Keratinocyte (primary cell): ENCODE results near the gene P3R3URF. TPM values are rescaled to one million over a fixed set of nuclear protein-coding genes. Genes with fewer than 3 reads are reported as not detected.

Source experiments
- DNase-seq: peaks from one replicate; pipeline ENCODE4 v3.0.0-alpha.2; 2011; ENCODE audit warnings: low read depth, missing footprints, low spot score
- FAIRE-seq: peaks from 2 replicates; lab custom pipeline; 2011; peaks lifted over from hg19 to GRCh38; lab: Jason Lieb, UNC
- H2AFZ ChIP-seq: 2 replicates; pipeline ENCODE4 v1.6.0; 2012; ENCODE audit warnings: low read length, control low read depth, inconsistent platforms; ENCODE audit not compliant: control insufficient read depth
- H3K27ac ChIP-seq: 2 replicates; pipeline ENCODE4 v1.5.1; 2011; ENCODE audit warnings: low read length; ENCODE audit not compliant: control insufficient read depth, insufficient read depth
- H3K27me3 ChIP-seq: 3 replicates; pipeline ENCODE4 v1.6.0; 2011; ENCODE audit warnings: low read length; ENCODE audit not compliant: control insufficient read depth, insufficient read depth; ENCODE audit errors: extremely low read depth
- H3K36me3 ChIP-seq, 2 experiments: 2 replicates in 1 of 2; 3 replicates in 1 of 2; pipeline ENCODE4 v1.5.1; 2011; ENCODE audit warnings: low read length in 2 of 2, mild to moderate bottlenecking in 1 of 2; ENCODE audit not compliant: control insufficient read depth in 2 of 2, insufficient read depth in 2 of 2; ENCODE audit errors: extremely low read depth in 1 of 2
- H3K4me1 ChIP-seq: 3 replicates; pipeline ENCODE4 v1.5.1; 2011; ENCODE audit warnings: low read length; ENCODE audit not compliant: control insufficient read depth, insufficient read depth; ENCODE audit errors: extremely low read depth
- H3K4me2 ChIP-seq: 3 replicates; pipeline ENCODE4 v1.6.0; 2011; ENCODE audit warnings: low read depth, low read length; ENCODE audit not compliant: control insufficient read depth, insufficient read depth; ENCODE audit errors: extremely low read depth
- H3K4me3 ChIP-seq, 3 experiments: fragments of 200-600 bp in 1 of 3; sonication (generic) in 1 of 3; 2 replicates in 2 of 3; 3 replicates in 1 of 3; pipeline ENCODE4 v1.5.1; 2011 to 2016; ENCODE audit warnings: low read length in 3 of 3, mild to moderate bottlenecking in 3 of 3, control low read depth in 2 of 3, inconsistent platforms in 1 of 3, low read depth in 1 of 3, mixed read lengths in 1 of 3, mixed run types in 1 of 3, moderate library complexity in 1 of 3; ENCODE audit not compliant: control insufficient read depth in 2 of 3, insufficient read depth in 2 of 3; ENCODE audit errors: extremely low read depth in 1 of 3
- H3K79me2 ChIP-seq: 2 replicates; pipeline ENCODE4 v1.6.0; 2012; ENCODE audit warnings: low read length; ENCODE audit not compliant: control insufficient read depth, insufficient read depth
- H3K9ac ChIP-seq: 3 replicates; pipeline ENCODE4 v1.6.0; 2011; ENCODE audit warnings: low read length; ENCODE audit not compliant: control insufficient read depth, insufficient read depth; ENCODE audit errors: extremely low read depth
- H3K9me1 ChIP-seq: 3 replicates; pipeline ENCODE4 v1.6.0; 2011; ENCODE audit warnings: low read length; ENCODE audit not compliant: control insufficient read depth, insufficient read depth; ENCODE audit errors: extremely low read depth
- H3K9me3 ChIP-seq: 2 replicates; pipeline ENCODE4 v1.5.1; 2012; ENCODE audit warnings: low read depth, low read length; ENCODE audit not compliant: control insufficient read depth
- H4K20me1 ChIP-seq: 3 replicates; pipeline ENCODE4 v1.6.0; 2011; ENCODE audit warnings: low read length; ENCODE audit not compliant: control insufficient read depth, insufficient read depth; ENCODE audit errors: extremely low read depth
- CTCF ChIP-seq, 3 experiments: IDR thresholded peaks in 1 of 3; conservative IDR thresholded peaks in 1 of 3; optimal IDR thresholded peaks in 1 of 3; 2 replicates in 2 of 3; 3 replicates in 1 of 3; pipeline versions ENCODE3 to v1.5.1; 2011; ENCODE audit warnings: low read length in 3 of 3, mild to moderate bottlenecking in 3 of 3, moderate library complexity in 2 of 3, control low read depth in 1 of 3, inconsistent platforms in 1 of 3; ENCODE audit not compliant: insufficient read depth in 2 of 3; ENCODE audit errors: extremely low read depth in 1 of 3
- EZH2 ChIP-seq: IDR thresholded peaks from one replicate; pipeline ENCODE4 v1.6.1; 2012; ENCODE audit warnings: inconsistent platforms, mild to moderate bottlenecking, low read length, moderate library complexity
- dilution Hi-C: fragments of 300-500 bp; cut with MboI; formaldehyde crosslinking; loops from one replicate; pipeline ENCODE4 v1.7.0; 2020; ENCODE audit warnings: low sequenced_read_pairs; ENCODE audit not compliant: extremely low pct_ligation_motif_present
- polyA plus RNA-seq, 5 experiments: library from polyadenylated mRNA; depleted of rRNA in 3 of 5; stranded (reverse) in 3 of 5; stranded (forward) in 1 of 5; unstranded in 1 of 5; fragments of >200 nt; gene quantifications; 1 replicate in 1 of 5; 2 replicates in 3 of 5; 3 replicates in 1 of 5; pipeline versions ENCODE4 v1.2.1 to v1.2.3, GENCODE V29; 2011 to 2012; ENCODE audit warnings: missing spikeins in 2 of 5, low read depth in 1 of 5, low replicate concordance in 1 of 5

Gene P3R3URF
- polyA plus RNA-seq, 1 donor (not counting 4 experiments of a cell fraction or from before 2014, with no cell fraction given): not detected

DNA sequence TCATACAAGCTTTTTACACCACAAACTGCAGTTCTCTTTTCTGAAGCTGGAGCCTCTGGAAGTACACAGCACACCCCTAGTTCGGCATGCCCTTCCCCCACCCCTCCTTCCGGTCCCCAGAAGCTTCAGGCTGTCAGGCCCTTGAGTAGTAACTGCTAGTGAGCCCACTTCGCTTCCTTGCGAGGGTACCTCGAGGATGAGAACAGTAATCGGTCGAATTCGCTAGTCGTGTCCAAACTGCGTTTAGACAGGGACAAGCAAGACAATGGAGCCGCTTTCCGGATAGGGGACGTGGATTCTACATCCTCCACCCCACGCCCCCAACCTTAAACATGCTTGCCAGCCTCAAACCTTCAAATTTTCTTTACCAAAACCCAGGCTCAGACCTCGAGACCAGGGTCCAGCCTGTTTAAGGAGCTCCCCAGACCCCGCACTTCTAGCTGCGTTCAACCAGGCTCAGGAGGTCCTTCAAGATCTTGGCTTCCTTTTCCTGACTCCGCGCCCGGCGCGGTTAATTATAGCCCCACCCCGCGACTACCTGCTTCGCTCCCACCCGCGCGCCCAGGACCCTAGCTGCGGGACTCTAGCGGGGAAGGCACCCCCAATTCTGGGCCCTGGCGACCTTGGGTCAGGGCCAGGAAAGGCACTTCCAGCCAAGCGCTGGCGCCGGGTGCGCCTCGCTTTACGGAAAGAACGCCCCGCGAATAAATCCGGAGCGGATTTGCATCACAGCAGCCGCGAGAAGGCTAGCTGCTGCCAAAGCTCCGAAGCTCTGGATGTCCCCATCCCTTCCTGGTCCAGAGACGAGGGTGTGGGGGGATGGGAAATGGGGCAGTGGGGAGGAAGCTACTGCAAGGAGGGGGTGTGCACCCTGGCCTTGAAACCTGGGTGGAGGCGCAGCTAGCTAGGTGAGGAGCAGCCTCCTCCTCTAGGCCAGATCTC lies 9.5 kb downstream of the P3R3URF start:
- Histone ChIP-seq H3K9ac (no peak overlapping the region), H3K4me3 (peak overlapping the region in 2 of 3 experiments; percentile 20 to 36), H3K9me1 (no peaks in the 10 kb centered on the region), H2AFZ (peak overlapping the region; percentile 15), H4K20me1 (no peaks in the 10 kb centered on the region), H3K9me3 (no peaks in the 10 kb centered on the region), H3K27ac (no peak overlapping the region), H3K4me2 (peak overlapping the region; percentile 42), H3K36me3 (no peaks in the 10 kb centered on the region), H3K27me3 (peaks cover 17% of the 10 kb centered on the region), H3K4me1 (peaks cover 8% of the 10 kb centered on the region), H3K79me2 (no peaks in the 10 kb centered on the region)
- dilution Hi-C loops: no loop called here
- no peak for FAIRE-seq
- TF ChIP-seq EZH2 (peak; percentile 51), CTCF (optimal IDR thresholded peaks at IDR 0.05 in 1 of 3, IDR thresholded peaks at IDR 0.05 in 1 of 3, conservative IDR thresholded peaks at IDR 0.05 in 1 of 3; ENCODE audit: extremely low read depth in 1 of 3, insufficient read depth in 2 of 3, low read length in 3 of 3) (no peak)
- DNase-seq: no peak

GRCh38 chr1:46160212-46160611 lies 16.1 kb downstream of the P3R3URF start:
- no peak overlapping the region for H3K4me2 ChIP-seq
- no peaks in the 10 kb centered on the region for H4K20me1 ChIP-seq
- H3K9ac ChIP-seq: no peak overlapping the region
- no peaks in the 10 kb centered on the region for H3K27me3 ChIP-seq
- H3K4me1 ChIP-seq: no peaks in the 10 kb centered on the region
- no peak for DNase-seq
- H3K79me2 ChIP-seq: no peaks in the 10 kb centered on the region
- FAIRE-seq: no peak
- H3K9me3 ChIP-seq: no peaks in the 10 kb centered on the region
- TF ChIP-seq CTCF (optimal IDR thresholded peaks at IDR 0.05 in 1 of 3, IDR thresholded peaks at IDR 0.05 in 1 of 3, conservative IDR thresholded peaks at IDR 0.05 in 1 of 3; ENCODE audit: extremely low read depth in 1 of 3, insufficient read depth in 2 of 3, low read length in 3 of 3): no peak
- no peak for TF ChIP-seq EZH2
- no peak overlapping the region for H3K4me3 ChIP-seq
- dilution Hi-C loops: no loop called here
- H3K36me3 ChIP-seq: no peaks in the 10 kb centered on the region
- H3K9me1 ChIP-seq: no peaks in the 10 kb centered on the region
- no peak overlapping the region for H2AFZ ChIP-seq
- H3K27ac ChIP-seq: no peak overlapping the region
